Hematopoietic multipotent progenitor cell (in vitro differentiated cells): ENCODE results near the gene PGBD5. TPM values are rescaled to one million over a fixed set of nuclear protein-coding genes. Genes with fewer than 3 reads are reported as not detected.
"Not testable (repeated sequence)": the region's sequence is repeated elsewhere in the genome, so short reads cannot be mapped to it uniquely, and the experiment has no call there.

ENCODE experiments used
- DNase-seq, 3 donors: peaks; one replicate each; pipeline ENCODE4 v3.0.0-alpha.2; 2011 to 2015; ENCODE audit warnings: low read depth in 2 of 3, low spot score in 2 of 3
- total RNA-seq: library from RNA; depleted of rRNA; stranded (reverse); fragments of >200 nt; gene quantifications from one replicate; pipeline ENCODE4 v1.2.3, GENCODE V29; 2012

Gene PGBD5
- total RNA-seq, result under 0.01 TPM

- peak; percentile 7 to 74 (median 72) for DNase-seq
These were observed at the start of gene PGBD5 for GRCh38 chr1:230426246-230427093. Gene PGBD5, minus strand, starts transcription at chr1:230426332. Its CDS starts 404 bp downstream, at chr1:230425928.

GRCh38 chr1:230474924-230475323 lies 48.8 kb upstream of the PGBD5 start:
- not testable (repeated sequence) for DNase-seq

GRCh38 chr1:230470750-230471149 lies 44.6 kb upstream of the PGBD5 start:
- DNase-seq, result not testable (repeated sequence)

GRCh38 chr1:230469271-230469670 lies 43.1 kb upstream of the PGBD5 start:
- DNase-seq, result no peak

- DNase-seq, result no peak
These were observed 39.6 kb upstream of the PGBD5 start for GRCh38 chr1:230465691-230466090.

- DNase-seq, result no peak
These were observed 38.5 kb upstream of the PGBD5 start for GRCh38 chr1:230464671-230465070.

GRCh38 chr1:230463760-230464159 lies 37.6 kb upstream of the PGBD5 start:
- no peak for DNase-seq

- DNase-seq, result no peak
These were observed 37.2 kb upstream of the PGBD5 start for GRCh38 chr1:230463326-230463725.

GRCh38 chr1:230459465-230459864 lies 33.3 kb upstream of the PGBD5 start:
- DNase-seq, result no peak

- no peak for DNase-seq
These were observed 32.4 kb upstream of the PGBD5 start for GRCh38 chr1:230458509-230458908.

GRCh38 chr1:230456478-230456877 lies 30.3 kb upstream of the PGBD5 start:
- DNase-seq, result no peak

GRCh38 chr1:230455291-230455690 lies 29.2 kb upstream of the PGBD5 start:
- no peak for DNase-seq

GRCh38 chr1:230453377-230453776 lies 27.2 kb upstream of the PGBD5 start:
- no peak for DNase-seq

- DNase-seq, result no peak
These were observed 15.3 kb upstream of the PGBD5 start for GRCh38 chr1:230441183-230442029.

GRCh38 chr1:230435108-230435507 lies 9.0 kb upstream of the PGBD5 start:
- DNase-seq, result no peak

GRCh38 chr1:230431527-230431926 lies 5.4 kb upstream of the PGBD5 start:
- no peak for DNase-seq

GRCh38 chr1:230430499-230430898 lies 4.4 kb upstream of the PGBD5 start:
- no peak for DNase-seq

GRCh38 chr1:230429067-230429735 lies 3.1 kb upstream of the PGBD5 start:
- no peak for DNase-seq

- no peak for DNase-seq
These were observed 1.8 kb upstream of the PGBD5 start for GRCh38 chr1:230427981-230428380.

- DNase-seq, result no peak
These were observed 1.2 kb upstream of the PGBD5 start for GRCh38 chr1:230427094-230427876.
